ENCODE results near the gene TRAF2. TPM values are rescaled to one million over a fixed set of nuclear protein-coding genes. Genes with fewer than 3 reads are reported as not detected.

The TRAF2 gene
- total and polyA plus RNA-seq, 2 of the 13 experiments (the other 11 are each of a cell fraction or from before 2014, with no cell fraction given), result 12.4 to 13.6 TPM

DNA sequence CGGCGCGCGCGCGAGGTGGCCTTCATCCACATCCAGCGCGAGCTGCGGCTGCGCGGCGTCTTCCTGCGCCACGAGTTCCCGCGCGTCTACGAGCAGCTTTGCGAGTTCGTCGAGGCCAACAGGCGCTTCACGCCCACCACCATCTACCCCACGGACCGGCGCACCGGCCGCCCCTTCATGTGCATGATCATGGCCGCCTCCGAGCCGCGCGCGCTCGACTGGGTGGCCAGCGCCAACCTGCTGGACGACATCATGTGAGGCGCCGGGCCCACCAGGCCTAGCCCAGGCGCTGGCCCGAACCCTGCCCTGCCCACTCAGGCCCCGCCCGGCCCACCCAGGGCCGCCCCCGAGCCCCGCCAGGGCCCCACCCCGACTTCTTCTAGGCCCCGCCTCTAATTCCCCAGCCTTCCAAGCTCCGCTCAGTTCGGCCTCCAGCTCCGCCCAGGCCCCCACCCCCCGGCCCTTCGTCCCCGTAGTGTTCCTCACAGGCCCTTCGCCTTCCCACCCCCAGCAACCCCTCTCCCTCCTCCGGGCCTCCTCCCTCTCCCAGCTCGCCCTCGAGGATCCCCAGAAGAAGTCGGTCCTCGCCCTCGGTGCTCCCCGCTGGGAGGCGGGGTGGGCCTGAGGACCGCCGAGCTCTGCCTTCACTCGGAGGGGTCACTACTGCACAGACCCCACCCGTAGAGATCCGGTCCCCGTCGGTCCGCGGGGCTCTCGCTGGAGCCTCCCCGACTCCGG lies 39.1 kb upstream of the TRAF2 start (continued):
- peak; percentile 50; the same call in 1 of the 2 replicates for TF ChIP-seq ZNF235 (CRISPR knock-in tag; IDR thresholded peaks at IDR 0.05; ENCODE audit: borderline replicate concordance)
- TF ChIP-seq ZBTB20 (CRISPR knock-in tag; IDR thresholded peaks at IDR 0.05; ENCODE audit: borderline replicate concordance, low read depth), result no peak; the same call in 1 of the 2 replicates
- TF ChIP-seq RCOR2 (CRISPR knock-in tag; IDR thresholded peaks at IDR 0.05), result no peak
- TF ChIP-seq HNF4A (CRISPR knock-in tag; IDR thresholded peaks at IDR 0.05), result no peak
- TF ChIP-seq NFYB (CRISPR knock-in tag; IDR thresholded peaks at IDR 0.05), result no peak
- TF ChIP-seq, protein P1, sequence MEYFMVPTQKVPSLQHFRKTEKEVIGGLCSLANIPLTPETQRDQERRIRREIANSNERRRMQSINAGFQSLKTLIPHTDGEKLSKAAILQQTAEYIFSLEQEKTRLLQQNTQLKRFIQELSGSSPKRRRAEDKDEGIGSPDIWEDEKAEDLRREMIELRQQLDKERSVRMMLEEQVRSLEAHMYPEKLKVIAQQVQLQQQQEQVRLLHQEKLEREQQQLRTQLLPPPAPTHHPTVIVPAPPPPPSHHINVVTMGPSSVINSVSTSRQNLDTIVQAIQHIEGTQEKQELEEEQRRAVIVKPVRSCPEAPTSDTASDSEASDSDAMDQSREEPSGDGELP (IDR thresholded peaks at IDR 0.05; ENCODE audit: borderline replicate concordance, low read depth), result no peak
- no peak for TF ChIP-seq ZNF773 (CRISPR knock-in tag; IDR thresholded peaks at IDR 0.05; ENCODE audit: borderline replicate concordance)
- no peak for TF ChIP-seq GPN1 (CRISPR knock-in tag; IDR thresholded peaks at IDR 0.05; ENCODE audit: borderline replicate concordance)
- TF ChIP-seq, protein P2, sequence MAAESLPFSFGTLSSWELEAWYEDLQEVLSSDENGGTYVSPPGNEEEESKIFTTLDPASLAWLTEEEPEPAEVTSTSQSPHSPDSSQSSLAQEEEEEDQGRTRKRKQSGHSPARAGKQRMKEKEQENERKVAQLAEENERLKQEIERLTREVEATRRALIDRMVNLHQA (CRISPR knock-in tag; IDR thresholded peaks at IDR 0.05), result no peak
- no peak for TF ChIP-seq ISX (CRISPR knock-in tag; conservative IDR thresholded peaks at IDR 0.05)
- TF ChIP-seq DMAP1 (CRISPR knock-in tag; IDR thresholded peaks at IDR 0.05), result no peak
- no peak for TF ChIP-seq MBNL3 (CRISPR knock-in tag; conservative IDR thresholded peaks at IDR 0.05)
- TF ChIP-seq CBX1 (IDR thresholded peaks at IDR 0.05; ENCODE audit: low read depth), result no peak
- TF ChIP-seq ZNF251 (CRISPR knock-in tag; IDR thresholded peaks at IDR 0.05), result no peak
- no peak for TF ChIP-seq RARG (CRISPR knock-in tag; IDR thresholded peaks at IDR 0.05; ENCODE audit: low read depth)
- TF ChIP-seq ZNF331 (CRISPR knock-in tag; IDR thresholded peaks at IDR 0.05), result no peak
- TF ChIP-seq ZMYM3 (CRISPR knock-in tag; IDR thresholded peaks at IDR 0.05), result no peak
- TF ChIP-seq, protein P3, sequence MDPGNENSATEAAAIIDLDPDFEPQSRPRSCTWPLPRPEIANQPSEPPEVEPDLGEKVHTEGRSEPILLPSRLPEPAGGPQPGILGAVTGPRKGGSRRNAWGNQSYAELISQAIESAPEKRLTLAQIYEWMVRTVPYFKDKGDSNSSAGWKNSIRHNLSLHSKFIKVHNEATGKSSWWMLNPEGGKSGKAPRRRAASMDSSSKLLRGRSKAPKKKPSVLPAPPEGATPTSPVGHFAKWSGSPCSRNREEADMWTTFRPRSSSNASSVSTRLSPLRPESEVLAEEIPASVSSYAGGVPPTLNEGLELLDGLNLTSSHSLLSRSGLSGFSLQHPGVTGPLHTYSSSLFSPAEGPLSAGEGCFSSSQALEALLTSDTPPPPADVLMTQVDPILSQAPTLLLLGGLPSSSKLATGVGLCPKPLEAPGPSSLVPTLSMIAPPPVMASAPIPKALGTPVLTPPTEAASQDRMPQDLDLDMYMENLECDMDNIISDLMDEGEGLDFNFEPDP (CRISPR knock-in tag; conservative IDR thresholded peaks at IDR 0.05), result no peak
- no peak for TF ChIP-seq AGO2 (optimal IDR thresholded peaks at IDR 0.05; ENCODE audit: low read depth, low read length)
- no peak for TF ChIP-seq NFKBIZ (CRISPR knock-in tag; IDR thresholded peaks at IDR 0.05)
- no peak for TF ChIP-seq ZNF543 (CRISPR knock-in tag; IDR thresholded peaks at IDR 0.05)
- TF ChIP-seq GATAD1 (CRISPR knock-in tag; IDR thresholded peaks at IDR 0.05), result no peak
- TF ChIP-seq SP2 (CRISPR knock-in tag; IDR thresholded peaks at IDR 0.05), result no peak; the same call in 1 of the 2 replicates
- TF ChIP-seq ZSCAN9 (CRISPR knock-in tag; IDR thresholded peaks at IDR 0.05; ENCODE audit: borderline replicate concordance), result no peak
- TF ChIP-seq, protein P4, sequence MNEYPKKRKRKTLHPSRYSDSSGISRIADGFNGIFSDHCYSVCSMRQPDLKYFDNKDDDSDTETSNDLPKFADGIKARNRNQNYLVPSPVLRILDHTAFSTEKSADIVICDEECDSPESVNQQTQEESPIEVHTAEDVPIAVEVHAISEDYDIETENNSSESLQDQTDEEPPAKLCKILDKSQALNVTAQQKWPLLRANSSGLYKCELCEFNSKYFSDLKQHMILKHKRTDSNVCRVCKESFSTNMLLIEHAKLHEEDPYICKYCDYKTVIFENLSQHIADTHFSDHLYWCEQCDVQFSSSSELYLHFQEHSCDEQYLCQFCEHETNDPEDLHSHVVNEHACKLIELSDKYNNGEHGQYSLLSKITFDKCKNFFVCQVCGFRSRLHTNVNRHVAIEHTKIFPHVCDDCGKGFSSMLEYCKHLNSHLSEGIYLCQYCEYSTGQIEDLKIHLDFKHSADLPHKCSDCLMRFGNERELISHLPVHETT (CRISPR knock-in tag; conservative IDR thresholded peaks at IDR 0.05), result no peak
- TF ChIP-seq TP53 (CRISPR knock-in tag; conservative IDR thresholded peaks at IDR 0.05), result no peak
- TF ChIP-seq, protein P5, sequence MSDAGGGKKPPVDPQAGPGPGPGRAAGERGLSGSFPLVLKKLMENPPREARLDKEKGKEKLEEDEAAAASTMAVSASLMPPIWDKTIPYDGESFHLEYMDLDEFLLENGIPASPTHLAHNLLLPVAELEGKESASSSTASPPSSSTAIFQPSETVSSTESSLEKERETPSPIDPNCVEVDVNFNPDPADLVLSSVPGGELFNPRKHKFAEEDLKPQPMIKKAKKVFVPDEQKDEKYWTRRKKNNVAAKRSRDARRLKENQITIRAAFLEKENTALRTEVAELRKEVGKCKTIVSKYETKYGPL (CRISPR knock-in tag; IDR thresholded peaks at IDR 0.05), result no peak
- no peak; the same call in 1 of the 2 replicates for TF ChIP-seq ZNF546 (CRISPR knock-in tag; conservative IDR thresholded peaks at IDR 0.05)
